IMR-90 (cell line): ENCODE results near the gene CDH1.

ENCODE experiments used
- POLR2A ChIP-seq: IDR thresholded peaks from 2 replicates; pipeline ENCODE4 v1.6.1; 2012; ENCODE audit warnings: mild to moderate bottlenecking, low read depth, low read length
- RAD21 ChIP-seq: IDR thresholded peaks from 2 replicates; pipeline ENCODE4 v1.6.1; 2012; ENCODE audit warnings: low read length, improper control_type of control experiment

DNA sequence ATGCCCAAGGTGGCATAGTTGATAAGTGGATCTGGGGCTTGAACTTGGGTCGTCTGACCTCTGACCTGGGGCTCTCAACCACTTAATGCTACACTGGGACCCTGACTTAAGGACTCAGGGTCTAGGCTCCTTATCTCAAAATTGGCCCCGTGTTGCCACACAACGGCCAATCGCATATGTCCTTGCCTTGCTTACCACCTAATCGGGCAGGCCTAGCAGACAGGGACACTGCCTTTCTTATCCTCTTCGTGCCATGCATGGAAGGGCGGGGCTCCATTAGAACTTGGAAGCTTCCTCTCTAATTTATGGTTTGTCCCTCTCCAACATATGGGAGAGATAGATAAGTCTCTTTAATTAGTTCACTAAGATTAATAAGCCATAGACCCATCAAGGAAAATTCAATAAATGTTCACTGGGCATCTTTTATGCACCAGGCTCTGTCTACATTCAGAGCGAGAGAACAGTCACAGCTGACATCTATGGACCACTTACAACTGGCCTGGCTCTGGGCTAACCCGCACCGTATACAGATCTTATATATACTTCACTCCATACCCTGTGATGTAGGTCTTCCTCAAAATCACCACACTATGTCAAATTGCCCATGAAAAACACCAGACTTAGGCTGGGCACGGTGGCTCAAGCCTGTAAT, 35.1 kb downstream of the CDH1 start:
- TF ChIP-seq RAD21 (no peak), POLR2A (no peak)
